ENCODE measurements around the gene ANKRD9.
A peak's percentile ranks its signal among the peaks of the same experiment; 100 is the strongest.

The ANKRD9 gene

DNA sequence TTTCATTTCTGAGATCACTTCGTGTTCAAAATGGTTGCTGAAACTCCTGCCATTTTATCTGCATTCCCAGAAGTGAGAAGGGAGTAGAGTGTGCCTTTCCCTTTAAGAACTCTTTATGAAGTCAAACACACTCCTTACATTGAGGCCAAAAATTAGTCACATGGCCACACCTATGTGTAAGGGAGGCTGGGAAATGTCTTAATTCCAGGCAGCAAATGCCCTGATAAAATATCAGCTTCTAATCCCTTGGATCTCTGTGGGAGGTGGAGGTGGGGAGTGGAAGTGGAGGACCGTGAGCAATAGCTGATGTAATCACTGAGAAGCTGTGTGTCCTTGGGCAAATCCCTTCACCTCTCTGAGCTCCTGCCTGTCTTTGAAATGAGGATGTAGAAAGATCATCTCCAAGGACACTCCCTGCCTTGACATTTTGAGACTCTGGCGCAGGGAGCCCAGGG lies 22.7 kb upstream of the ANKRD9 start:
- H3K4me3 ChIP-seq (IDR thresholded peaks at IDR 0.05; ENCODE audit: insufficient read depth, low read depth, low read length) = no peak overlapping the region
- H3K4me1 ChIP-seq (ENCODE audit: low read depth, poor library complexity, severe bottlenecking) = no peaks in the 10 kb centered on the region
- H2AFZ ChIP-seq (ENCODE audit: low read depth) = no peak overlapping the region
- no peak overlapping the region for H3K4me2 ChIP-seq
- H3K79me2 ChIP-seq (ENCODE audit: insufficient read depth, low read depth) = no peaks in the 10 kb centered on the region
- no peak overlapping the region for H3K9ac ChIP-seq
- H3K27me3 ChIP-seq (ENCODE audit: insufficient read depth, low read depth) = no peaks in the 10 kb centered on the region
- no peaks in the 10 kb centered on the region for H3K36me3 ChIP-seq (ENCODE audit: insufficient read depth)
- H4K20me1 ChIP-seq (ENCODE audit: insufficient read depth) = no peaks in the 10 kb centered on the region
- H3K27ac ChIP-seq = no peak overlapping the region
- TF ChIP-seq, protein P1, sequence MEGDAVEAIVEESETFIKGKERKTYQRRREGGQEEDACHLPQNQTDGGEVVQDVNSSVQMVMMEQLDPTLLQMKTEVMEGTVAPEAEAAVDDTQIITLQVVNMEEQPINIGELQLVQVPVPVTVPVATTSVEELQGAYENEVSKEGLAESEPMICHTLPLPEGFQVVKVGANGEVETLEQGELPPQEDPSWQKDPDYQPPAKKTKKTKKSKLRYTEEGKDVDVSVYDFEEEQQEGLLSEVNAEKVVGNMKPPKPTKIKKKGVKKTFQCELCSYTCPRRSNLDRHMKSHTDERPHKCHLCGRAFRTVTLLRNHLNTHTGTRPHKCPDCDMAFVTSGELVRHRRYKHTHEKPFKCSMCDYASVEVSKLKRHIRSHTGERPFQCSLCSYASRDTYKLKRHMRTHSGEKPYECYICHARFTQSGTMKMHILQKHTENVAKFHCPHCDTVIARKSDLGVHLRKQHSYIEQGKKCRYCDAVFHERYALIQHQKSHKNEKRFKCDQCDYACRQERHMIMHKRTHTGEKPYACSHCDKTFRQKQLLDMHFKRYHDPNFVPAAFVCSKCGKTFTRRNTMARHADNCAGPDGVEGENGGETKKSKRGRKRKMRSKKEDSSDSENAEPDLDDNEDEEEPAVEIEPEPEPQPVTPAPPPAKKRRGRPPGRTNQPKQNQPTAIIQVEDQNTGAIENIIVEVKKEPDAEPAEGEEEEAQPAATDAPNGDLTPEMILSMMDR (conservative IDR thresholded peaks at IDR 0.05; ENCODE audit: low read depth, low read length) = no peak

DNA sequence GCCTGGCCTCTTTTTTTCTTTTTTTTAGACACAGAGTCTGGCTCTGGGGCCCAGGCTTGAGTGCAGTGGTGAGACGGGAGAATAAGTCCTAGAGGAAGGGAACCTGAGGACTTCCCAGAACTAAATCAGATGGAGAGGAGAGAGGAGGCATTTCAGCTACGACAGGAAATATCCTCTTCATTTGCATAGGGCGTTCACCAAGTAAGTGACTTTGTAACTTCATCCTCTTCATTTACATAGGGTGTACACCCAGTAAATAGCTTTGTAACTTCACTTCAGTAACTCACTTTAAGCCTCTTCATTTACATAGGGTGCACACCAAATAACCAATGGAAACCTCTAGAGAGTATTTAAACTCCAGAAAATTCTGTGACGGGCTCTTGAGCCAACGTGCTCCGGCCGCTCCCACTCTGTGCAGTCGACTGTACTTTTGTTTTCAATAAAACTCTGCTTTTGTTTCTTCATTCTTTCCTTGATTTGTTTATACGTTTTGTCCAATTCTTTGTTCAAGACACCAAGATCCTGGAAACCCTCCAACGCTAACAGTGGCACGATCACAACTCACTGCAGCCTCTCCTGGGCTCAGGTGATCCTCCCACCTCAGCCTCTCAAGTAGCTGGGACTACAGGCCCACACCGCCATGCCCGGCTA lies 21.4 kb upstream of the ANKRD9 start:
- H3K9ac ChIP-seq = no peak overlapping the region
- no peaks in the 10 kb centered on the region for H3K36me3 ChIP-seq (ENCODE audit: insufficient read depth)
- no peak overlapping the region for H2AFZ ChIP-seq (ENCODE audit: low read depth)
- no peaks in the 10 kb centered on the region for H3K4me1 ChIP-seq (ENCODE audit: low read depth, poor library complexity, severe bottlenecking)
- no peaks in the 10 kb centered on the region for H3K27me3 ChIP-seq (ENCODE audit: insufficient read depth, low read depth)
- no peaks in the 10 kb centered on the region for H3K79me2 ChIP-seq (ENCODE audit: insufficient read depth, low read depth)
- no peak overlapping the region for H3K27ac ChIP-seq
- TF ChIP-seq, protein P1 (conservative IDR thresholded peaks at IDR 0.05; ENCODE audit: low read depth, low read length) = no peak
- H4K20me1 ChIP-seq (ENCODE audit: insufficient read depth) = no peaks in the 10 kb centered on the region
- H3K4me2 ChIP-seq = no peak overlapping the region
- H3K4me3 ChIP-seq (IDR thresholded peaks at IDR 0.05; ENCODE audit: insufficient read depth, low read depth, low read length) = no peak overlapping the region

- no peak overlapping the region for H3K27ac ChIP-seq
- no peaks in the 10 kb centered on the region for H3K27me3 ChIP-seq (ENCODE audit: insufficient read depth, low read depth)
- no peak overlapping the region for H3K4me2 ChIP-seq
- H3K4me3 ChIP-seq (IDR thresholded peaks at IDR 0.05; ENCODE audit: insufficient read depth, low read depth, low read length) = no peak overlapping the region
- TF ChIP-seq, protein P1 (conservative IDR thresholded peaks at IDR 0.05; ENCODE audit: low read depth, low read length) = no peak
- peaks cover 3% of the 10 kb centered on the region for H3K4me1 ChIP-seq (ENCODE audit: low read depth, poor library complexity, severe bottlenecking)
- no peaks in the 10 kb centered on the region for H3K79me2 ChIP-seq (ENCODE audit: insufficient read depth, low read depth)
- no peak overlapping the region for H3K9ac ChIP-seq
- H4K20me1 ChIP-seq (ENCODE audit: insufficient read depth) = no peaks in the 10 kb centered on the region
- H3K36me3 ChIP-seq (ENCODE audit: insufficient read depth) = no peaks in the 10 kb centered on the region
- H2AFZ ChIP-seq (ENCODE audit: low read depth) = no peak overlapping the region
These were observed 19.0 kb upstream of the ANKRD9 start for GRCh38 chr14:102528431-102529170.

DNA sequence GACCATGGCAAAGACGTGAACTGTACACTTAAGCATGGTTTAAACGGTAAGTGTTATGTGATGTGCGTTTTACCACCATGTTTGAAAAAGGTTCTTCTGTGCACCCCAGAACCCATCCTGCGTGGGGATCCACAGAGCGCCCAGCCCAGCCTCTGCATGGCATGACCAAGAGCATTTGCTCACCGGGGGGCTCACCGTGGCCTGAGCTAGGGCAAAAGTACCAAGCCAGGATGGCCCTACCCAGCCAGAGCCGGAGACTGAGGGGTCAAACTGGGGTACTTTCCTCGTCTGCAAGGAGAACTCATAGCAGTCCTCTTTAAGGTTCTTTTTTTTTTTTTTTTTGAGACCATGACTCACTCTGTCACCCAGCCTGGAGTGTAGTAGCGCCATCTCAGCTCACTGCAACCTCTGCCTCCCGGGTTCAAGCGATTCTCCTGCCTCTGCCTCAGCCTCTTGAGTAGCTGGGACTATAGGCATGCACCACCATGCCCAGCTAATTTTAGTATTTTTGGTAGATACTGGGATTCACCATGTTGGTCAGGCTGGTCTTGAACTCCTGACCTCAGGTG lies 16.4 kb upstream of the ANKRD9 start:
- no peaks in the 10 kb centered on the region for H4K20me1 ChIP-seq (ENCODE audit: insufficient read depth)
- TF ChIP-seq, protein P1 (conservative IDR thresholded peaks at IDR 0.05; ENCODE audit: low read depth, low read length) = no peak
- H3K27me3 ChIP-seq (ENCODE audit: insufficient read depth, low read depth) = no peaks in the 10 kb centered on the region
- no peaks in the 10 kb centered on the region for H3K36me3 ChIP-seq (ENCODE audit: insufficient read depth)
- H3K9ac ChIP-seq = peak overlapping the region; percentile 40; the same call in 1 of the 2 replicates
- no peaks in the 10 kb centered on the region for H3K79me2 ChIP-seq (ENCODE audit: insufficient read depth, low read depth)
- no peak overlapping the region for H3K4me3 ChIP-seq (IDR thresholded peaks at IDR 0.05; ENCODE audit: insufficient read depth, low read depth, low read length)
- peaks cover 3% of the 10 kb centered on the region for H3K4me1 ChIP-seq (ENCODE audit: low read depth, poor library complexity, severe bottlenecking)
- H2AFZ ChIP-seq (ENCODE audit: low read depth) = peak overlapping the region; percentile 72
- peak overlapping the region; percentile 69 for H3K4me2 ChIP-seq
- H3K27ac ChIP-seq = peak overlapping the region; percentile 57; the same call in 1 of the 2 replicates
